GM12801 (cell line): ENCODE measurements around the gene FARP1.

ENCODE experiments used
- CTCF ChIP-seq: IDR thresholded peaks from one replicate; pipeline ENCODE4 v1.5.1; 2011; ENCODE audit warnings: control low read depth; ENCODE audit not compliant: insufficient read length; ENCODE audit errors: extremely low read depth

The FARP1 gene

GRCh38 chr13:98342953-98343352 is 200.1 kb downstream of the FARP1 start:
- TF ChIP-seq CTCF = no peak

GRCh38 chr13:98343461-98343860 is 200.6 kb downstream of the FARP1 start:
- no peak for TF ChIP-seq CTCF

DNA sequence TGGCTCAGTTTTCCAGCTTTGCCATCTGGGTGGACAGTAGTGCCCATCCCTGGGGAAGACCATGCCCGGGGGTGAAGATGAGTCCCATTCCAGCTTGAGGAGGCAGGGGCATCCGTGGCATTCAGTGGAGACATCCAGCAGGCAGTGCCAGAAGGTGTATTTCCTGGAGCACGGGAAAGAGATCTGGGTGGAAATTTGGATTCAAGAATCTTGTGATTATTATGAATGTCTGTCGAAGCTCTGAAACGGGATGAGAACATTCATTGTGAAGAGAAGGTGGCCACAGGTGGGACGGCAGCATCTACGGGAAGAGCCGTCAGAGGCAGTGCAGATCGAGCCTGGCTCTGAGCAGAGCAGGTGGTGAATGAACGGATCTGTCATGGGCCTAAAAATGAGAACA is 201.5 kb downstream of the FARP1 start:
- TF ChIP-seq CTCF = no peak

- TF ChIP-seq CTCF = no peak
Measured at GRCh38 chr13:98345107-98345935, 202.4 kb downstream of the FARP1 start.

GRCh38 chr13:98346904-98347636 is 204.2 kb downstream of the FARP1 start:
- no peak for TF ChIP-seq CTCF

DNA sequence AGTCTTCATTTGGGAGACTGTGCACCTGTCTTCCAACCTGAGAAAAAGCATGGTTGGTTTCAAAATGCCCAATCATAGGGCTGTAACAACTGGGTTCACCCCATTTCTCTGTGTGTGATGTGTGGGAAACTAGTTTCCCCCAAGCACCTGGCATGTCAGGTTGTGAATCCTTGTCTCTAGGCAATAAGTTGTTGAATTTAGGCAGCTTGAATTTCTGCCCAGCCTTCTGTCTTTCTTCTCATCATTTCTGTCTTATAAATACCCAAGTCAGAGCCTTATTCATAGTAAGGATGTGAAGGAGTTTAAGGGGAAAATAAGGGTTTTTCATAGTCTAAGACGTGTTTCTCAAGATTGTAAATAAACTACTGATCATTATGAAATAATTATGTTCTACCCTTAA is 204.9 kb downstream of the FARP1 start:
- no peak for TF ChIP-seq CTCF

DNA sequence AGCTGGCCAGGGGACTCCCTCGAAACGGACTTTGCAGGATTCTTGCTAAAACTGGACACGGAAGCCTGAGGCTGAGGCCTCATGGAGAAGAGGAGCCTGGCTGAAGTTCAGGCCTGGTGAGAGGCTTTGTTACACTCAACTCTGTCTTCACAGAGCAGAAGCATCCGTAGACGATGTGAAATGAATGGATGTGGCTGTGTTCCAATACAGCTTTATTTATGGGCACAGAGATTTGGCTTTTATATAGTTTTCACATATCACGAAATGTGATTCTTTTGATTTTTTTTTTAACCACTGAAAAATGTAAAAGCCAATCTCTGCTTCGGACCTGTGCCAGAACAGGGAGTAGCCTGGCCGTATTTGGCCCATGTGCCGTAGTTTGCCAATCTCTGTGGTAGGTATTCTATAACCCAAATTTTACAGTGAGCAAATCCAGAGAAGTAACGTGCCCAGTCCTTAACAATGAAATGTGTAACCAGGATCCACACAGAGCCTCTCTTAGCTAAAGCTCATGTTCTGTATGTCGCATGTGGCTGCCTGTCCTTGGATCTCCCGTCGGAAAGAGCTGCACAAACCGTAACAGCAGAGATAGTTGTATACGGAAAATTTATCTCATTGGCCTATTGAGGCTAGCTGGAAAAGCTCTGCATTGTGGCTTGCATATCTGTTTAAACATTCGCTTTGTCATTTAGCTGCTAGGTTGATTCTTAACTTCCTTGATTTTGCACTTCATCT is 205.7 kb downstream of the FARP1 start:
- no peak for TF ChIP-seq CTCF
